GM21367 (cell line): Measurements from ENCODE around the gene MYF5.

Source experiments
- ATAC-seq: cut with Tn5 transposase; IDR thresholded peaks from one replicate; pipeline ENCODE4 v1.9.1; 2021; ENCODE audit not compliant: unreplicated experiment

The MYF5 gene

DNA sequence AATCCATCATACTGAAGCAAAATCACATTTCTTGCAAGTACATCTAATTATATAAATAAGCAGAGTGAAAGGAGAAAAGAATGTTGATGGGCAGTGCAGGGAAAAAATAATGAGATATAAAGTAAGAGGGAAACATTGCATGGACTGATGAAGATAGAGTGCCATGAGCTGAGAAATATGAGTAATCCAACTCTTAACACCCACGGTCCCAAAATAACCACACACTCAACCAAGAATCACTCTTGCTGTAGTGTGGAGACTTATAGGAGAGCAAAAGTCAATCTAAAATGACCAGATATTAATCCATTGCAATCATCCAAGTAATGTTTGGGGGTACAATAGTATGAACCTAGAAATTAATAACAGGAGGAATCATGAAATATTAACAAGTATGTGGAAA, 40.2 kb downstream of the MYF5 start:
- peak; percentile 69 for ATAC-seq

DNA sequence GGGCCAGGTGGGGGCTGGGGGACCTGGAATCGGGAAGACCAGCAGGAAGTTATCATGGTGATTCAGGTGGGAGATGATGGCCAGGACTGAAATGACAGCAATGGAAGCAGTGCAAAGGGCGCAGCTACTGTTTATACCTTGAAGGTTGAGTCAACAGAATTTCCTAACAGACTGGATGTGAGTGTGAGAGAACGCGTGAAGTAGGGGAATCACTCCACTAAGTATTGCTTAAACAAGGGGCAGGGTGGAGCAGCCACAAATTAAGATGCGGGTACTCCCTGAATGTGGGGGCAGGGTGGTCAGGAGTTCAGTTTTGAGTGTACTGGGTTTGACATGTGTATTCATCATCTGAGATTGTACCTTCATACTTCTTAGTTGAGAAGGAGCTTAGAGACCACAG, 45.1 kb downstream of the MYF5 start:
- ATAC-seq = no peak

DNA sequence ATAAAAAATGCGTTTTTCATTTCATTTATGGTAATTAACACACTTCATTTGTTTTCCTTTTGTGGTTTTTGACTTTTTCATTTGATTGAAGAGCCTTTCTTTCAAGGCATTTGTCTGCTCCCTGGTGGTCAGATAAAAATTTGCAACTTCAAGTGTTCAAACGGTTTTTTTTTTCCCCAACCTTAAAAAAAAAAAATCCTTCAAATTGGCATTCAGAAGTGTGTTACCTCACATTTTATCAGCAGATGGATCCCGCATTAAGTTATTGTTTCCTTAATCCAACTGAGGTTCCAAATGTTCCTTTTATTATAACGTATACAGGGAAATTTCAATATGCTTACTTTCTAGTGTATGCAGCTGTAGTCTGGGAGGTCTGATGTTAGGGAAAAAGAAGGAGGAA, 47.2 kb downstream of the MYF5 start:
- no peak for ATAC-seq

DNA sequence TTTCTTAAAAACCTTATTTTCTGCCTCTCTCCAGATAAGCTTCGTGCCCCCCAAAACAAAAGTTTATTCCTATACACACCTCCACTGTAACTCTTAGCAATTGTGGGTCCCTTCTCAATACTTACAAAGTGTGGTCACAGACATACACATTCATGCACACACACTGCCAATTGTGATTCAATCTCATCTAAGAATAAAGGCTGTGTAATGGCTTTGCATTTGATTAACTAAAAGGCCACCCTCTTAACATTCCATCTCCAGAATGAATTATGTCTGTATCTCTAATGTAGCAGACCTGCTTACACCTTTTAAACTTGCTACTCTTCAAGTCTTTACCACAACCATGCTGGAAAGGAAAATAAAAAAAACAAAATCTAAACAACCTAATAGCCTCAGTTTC, 49.5 kb downstream of the MYF5 start:
- no peak for ATAC-seq

DNA sequence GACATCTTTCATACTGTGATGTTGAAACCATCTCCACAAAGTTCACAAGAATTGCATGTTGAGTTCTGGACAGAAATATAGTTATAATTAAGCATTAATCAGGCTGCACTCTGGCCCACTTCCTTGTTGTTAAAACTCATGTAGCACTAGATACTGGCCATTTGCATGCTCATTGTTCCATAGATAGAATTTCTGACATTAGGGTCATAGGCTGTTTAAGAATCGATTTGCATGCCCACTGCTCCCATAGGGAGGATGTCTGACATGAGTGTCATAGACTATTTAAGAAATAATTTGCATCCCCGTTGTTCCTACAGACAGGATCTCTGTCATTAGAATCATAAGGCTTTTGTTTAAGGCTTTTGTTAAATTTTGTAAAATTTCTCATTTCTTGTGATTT, 50.2 kb downstream of the MYF5 start:
- peak; percentile 97 for ATAC-seq
